Lung (tissue), 12 donors: ENCODE results near the gene MESP2. TPM values are rescaled to one million over a fixed set of nuclear protein-coding genes. Genes with fewer than 3 reads are reported as not detected.

ENCODE experiments used
- ATAC-seq: fragments of 200-7000 bp; cut with Tn5 transposase; one replicate; pipeline ENCODE4 v1.9.1; 2020; ENCODE audit warnings: moderate number of reproducible peaks; ENCODE audit not compliant: insufficient read depth, low FRiP score
- DNase-seq, 3 donors: peaks; one replicate each; pipeline ENCODE4 v3.0.0-alpha.2; 2013 to 2017
- H3K27ac ChIP-seq, 2 donors: one replicate each; pipeline ENCODE4 v1.5.1; 2013; ENCODE audit warnings: mild to moderate bottlenecking in 2 of 2, moderate library complexity in 2 of 2, control low read depth in 1 of 2, inconsistent platforms in 1 of 2, low read depth in 1 of 2, low read length in 1 of 2
- H3K27me3 ChIP-seq, 3 donors: one replicate each; pipeline ENCODE4 v1.5.1; 2013; ENCODE audit warnings: low read length in 2 of 3; ENCODE audit not compliant: control insufficient read depth in 3 of 3, insufficient read depth in 3 of 3
- H3K36me3 ChIP-seq, 4 donors: one replicate each; pipeline ENCODE4 v1.5.1; 2013; ENCODE audit warnings: low read length in 4 of 4, mild to moderate bottlenecking in 1 of 4, moderate library complexity in 1 of 4; ENCODE audit not compliant: control insufficient read depth in 4 of 4, insufficient read depth in 4 of 4
- H3K4me1 ChIP-seq, 5 donors: one replicate each; pipeline ENCODE4 v1.5.1; 2013; ENCODE audit warnings: low read length in 5 of 5, mild to moderate bottlenecking in 2 of 5, moderate library complexity in 1 of 5; ENCODE audit not compliant: control insufficient read depth in 5 of 5, insufficient read depth in 5 of 5
- H3K4me3 ChIP-seq: one replicate; pipeline ENCODE4 v1.5.1; 2013; ENCODE audit warnings: mild to moderate bottlenecking, control low read depth, moderate library complexity
- H3K9ac ChIP-seq, 2 donors: one replicate each; pipeline ENCODE4 v1.5.1; 2013; ENCODE audit warnings: low read length in 2 of 2, control low read depth in 1 of 2; ENCODE audit not compliant: insufficient read depth in 1 of 2
- H3K9me3 ChIP-seq, 4 donors: one replicate each; pipeline ENCODE4 v1.5.1; 2013; ENCODE audit warnings: low read length in 3 of 4, mild to moderate bottlenecking in 1 of 4, moderate library complexity in 1 of 4; ENCODE audit not compliant: control insufficient read depth in 4 of 4, insufficient read depth in 3 of 4
- WGBS, 2 donors: extraction: QIAGEN DNeasy Blood & Tissue Kit; methylation state at CpG; one replicate each; pipeline ENCODE4 v1.1.7; 2013; 5-methylcytosine and 5-hydroxymethylcytosine counted together
- polyA plus RNA-seq, 2 donors: library from polyadenylated mRNA; stranded (reverse); fragments of 200-250 nt; gene quantifications; one replicate each; pipeline ENCODE4 v1.2.1, GENCODE V29; 2013
- total RNA-seq, 2 donors: library from RNA; depleted of rRNA in 1 of 2; stranded (reverse); fragments of >200 nt in 1 of 2; gene quantifications; one replicate each; pipeline ENCODE4 v1.2.1, GENCODE V29; 2014 to 2021
- TF ChIP-seq, protein P1 (sequence below): IDR thresholded peaks from 2 replicates; pipeline ENCODE4 v1.5.1; 2012; ENCODE audit warnings: mild to moderate bottlenecking; ENCODE audit errors: control extremely low read depth, extremely low read depth
- donor health status: control.
- donor health status: control.
- donor health status: Bipolar disorder and iron deficiency.
- donor health status: healthy.
- donor health status: DM: yes; HTN: yes; CAD: no.

The MESP2 gene
- total and polyA plus RNA-seq, 4 donors = 0.17 to 0.71 (median 0.55) TPM; not detected in 1

DNA sequence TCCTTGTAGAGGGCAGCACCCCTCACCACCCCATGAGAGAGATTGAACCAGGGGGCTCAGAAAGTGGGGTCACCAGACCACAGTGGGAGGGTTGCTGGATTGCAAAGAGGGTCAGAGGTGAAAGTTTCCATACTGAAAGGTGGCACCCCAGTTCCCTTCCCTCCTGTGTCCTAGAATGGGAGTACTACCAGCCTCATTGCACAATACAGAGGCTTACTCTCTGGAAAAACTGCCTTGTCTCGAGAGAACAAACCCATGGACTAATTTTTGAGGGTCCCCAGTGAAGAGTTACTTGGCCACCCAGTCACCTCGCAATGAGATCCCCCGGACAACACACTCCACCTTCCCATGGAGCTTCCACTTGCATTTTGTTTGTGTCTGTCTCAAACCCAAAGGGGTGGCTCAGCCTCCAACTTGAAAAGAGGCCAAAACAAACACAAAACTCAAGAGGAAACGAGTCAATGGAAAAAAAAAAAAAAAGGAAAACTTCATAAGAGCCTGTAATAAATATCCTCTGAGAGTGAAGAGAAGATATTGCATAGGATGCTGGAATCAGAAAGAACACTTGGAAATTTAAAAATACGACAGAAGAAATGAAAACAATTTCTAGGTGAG, 18.6 kb downstream of the MESP2 start:
- Histone ChIP-seq H3K4me1 (peaks cover 0 to 7% (median 0%) of the 10 kb centered on the region in 5 donors), H3K36me3 (peaks cover 0 to 3% (median 0%) of the 10 kb centered on the region in 4 donors), H3K9me3 (no peaks in the 10 kb centered on the region), H3K27ac (no peak overlapping the region), H3K27me3 (no peaks in the 10 kb centered on the region), H3K4me3 (no peak overlapping the region), H3K9ac (no peak overlapping the region)
- DNase-seq (peak in 2 of 3 donors; percentile 70 to 81), ATAC-seq (no peak)
- 28 to 52% methylated on average over 5 of the region's 5 CpGs for WGBS, 2 donors
- TF ChIP-seq, protein P1, sequence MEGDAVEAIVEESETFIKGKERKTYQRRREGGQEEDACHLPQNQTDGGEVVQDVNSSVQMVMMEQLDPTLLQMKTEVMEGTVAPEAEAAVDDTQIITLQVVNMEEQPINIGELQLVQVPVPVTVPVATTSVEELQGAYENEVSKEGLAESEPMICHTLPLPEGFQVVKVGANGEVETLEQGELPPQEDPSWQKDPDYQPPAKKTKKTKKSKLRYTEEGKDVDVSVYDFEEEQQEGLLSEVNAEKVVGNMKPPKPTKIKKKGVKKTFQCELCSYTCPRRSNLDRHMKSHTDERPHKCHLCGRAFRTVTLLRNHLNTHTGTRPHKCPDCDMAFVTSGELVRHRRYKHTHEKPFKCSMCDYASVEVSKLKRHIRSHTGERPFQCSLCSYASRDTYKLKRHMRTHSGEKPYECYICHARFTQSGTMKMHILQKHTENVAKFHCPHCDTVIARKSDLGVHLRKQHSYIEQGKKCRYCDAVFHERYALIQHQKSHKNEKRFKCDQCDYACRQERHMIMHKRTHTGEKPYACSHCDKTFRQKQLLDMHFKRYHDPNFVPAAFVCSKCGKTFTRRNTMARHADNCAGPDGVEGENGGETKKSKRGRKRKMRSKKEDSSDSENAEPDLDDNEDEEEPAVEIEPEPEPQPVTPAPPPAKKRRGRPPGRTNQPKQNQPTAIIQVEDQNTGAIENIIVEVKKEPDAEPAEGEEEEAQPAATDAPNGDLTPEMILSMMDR = no peak

DNA sequence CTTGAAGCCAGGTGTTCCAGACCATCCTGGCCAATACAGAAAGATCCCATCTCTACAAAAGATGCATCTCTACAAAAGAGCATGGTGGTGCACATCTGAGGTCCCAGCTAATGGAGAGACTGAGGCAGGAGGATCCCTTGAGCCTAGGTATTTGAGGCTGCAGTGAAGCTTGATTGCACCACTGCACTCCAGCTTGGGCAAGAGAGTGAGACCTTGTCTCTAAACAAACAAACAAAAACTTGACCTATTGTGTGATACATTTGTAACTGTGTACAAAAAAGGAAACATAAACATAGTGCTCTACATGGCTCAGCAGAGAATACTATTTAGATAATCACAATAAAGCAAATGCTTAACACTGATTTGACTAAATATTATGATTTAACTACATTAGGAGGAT, 19.9 kb downstream of the MESP2 start:
- TF ChIP-seq, protein P1 = no peak
- Histone ChIP-seq H3K27me3 (no peaks in the 10 kb centered on the region), H3K27ac (no peak overlapping the region), H3K36me3 (peaks cover 0 to 3% (median 0%) of the 10 kb centered on the region in 4 donors), H3K4me3 (no peak overlapping the region), H3K4me1 (peaks cover 0 to 7% (median 0%) of the 10 kb centered on the region in 5 donors), H3K9me3 (no peaks in the 10 kb centered on the region), H3K9ac (no peak overlapping the region)
- no peak for DNase-seq
- no peak for ATAC-seq

DNA sequence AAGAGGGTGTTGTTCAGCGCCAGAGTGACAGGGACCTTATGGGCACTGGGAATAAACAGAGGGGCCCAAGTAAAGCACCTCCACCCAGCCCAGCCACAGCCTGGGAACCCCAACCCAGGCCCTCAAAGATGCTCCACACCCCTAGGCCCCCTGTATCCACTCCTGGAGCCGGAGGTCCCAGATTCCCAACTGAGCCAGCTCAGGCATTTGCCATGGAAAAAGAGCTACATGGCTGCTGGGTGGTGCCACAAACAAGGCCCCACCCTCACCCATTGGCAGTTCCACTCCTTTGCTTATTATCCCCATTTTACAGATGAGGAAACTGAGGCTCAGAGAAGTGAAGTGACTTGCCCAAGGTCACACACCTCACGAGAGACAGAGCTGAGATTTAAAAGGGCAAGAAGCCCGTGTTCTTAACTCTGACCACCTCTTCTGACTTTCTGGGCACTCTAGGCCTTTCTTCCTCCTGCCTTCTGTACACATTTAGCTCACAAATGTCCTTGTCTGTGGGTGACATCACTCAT, 21.6 kb downstream of the MESP2 start:
- H3K36me3 ChIP-seq = peaks cover 0 to 4% (median 0%) of the 10 kb centered on the region in 4 donors
- TF ChIP-seq, protein P1 = no peak
- DNase-seq = no peak

More for the DNA sequence above, 21.6 kb downstream of the MESP2 start:
- ATAC-seq = no peak
- H3K27me3 ChIP-seq = no peaks in the 10 kb centered on the region
- 96 to 97% methylated on average over 4 of the region's 4 CpGs for WGBS, 2 donors
- H3K27ac ChIP-seq = no peak overlapping the region
- H3K9ac ChIP-seq = no peak overlapping the region
- H3K4me1 ChIP-seq = peaks cover 0 to 7% (median 0%) of the 10 kb centered on the region in 5 donors
- no peaks in the 10 kb centered on the region for H3K9me3 ChIP-seq
- H3K4me3 ChIP-seq = no peak overlapping the region
